Right ventricle myocardium superior (tissue), 1 donor: ENCODE data around the gene MLYCD. TPM values are rescaled to one million over a fixed set of nuclear protein-coding genes. Genes with fewer than 3 reads are reported as not detected.

Experiments
- ATAC-seq: fragments of 200-7000 bp; cut with Tn5 transposase; one replicate; pipeline ENCODE4 v1.9.1; 2020; ENCODE audit warnings: mild to moderate bottlenecking; ENCODE audit not compliant: poor library complexity
- DNase-seq: peaks from one replicate; pipeline ENCODE4 v3.0.0-alpha.2; 2020
- intact Hi-C: fragments of 100-400 bp; cut with DNase I; formaldehyde crosslinking; loops from one replicate; pipeline ENCODE4 v1.11.2; 2022
- long read RNA-seq: library from polyadenylated mRNA; unstranded; transcript quantifications from one replicate; pipeline ENCODE4 v2.0.0, GENCODE V29; 2021
- total RNA-seq: library from RNA; stranded (reverse); fragmentation: NEBNext Ultra II Directional; extraction: Animal tissue kit (Norgen Biotek cat#: 25700); gene quantifications from one replicate; pipeline ENCODE4 v1.2.1, GENCODE V29; 2021
- donor health status: DM: no; HTN: yes; CAD: no; lungs with severe emphysema.

Gene MLYCD
- total RNA-seq, result 49.3 TPM
- long read RNA-seq, full-length matches to known transcripts, result 1,281 of 1,354 reads
- long read RNA-seq, partial matches to known transcripts, result 32 of 1,354 reads
- long read RNA-seq, other reads (novel, unspliced or antisense), result 41 of 1,354 reads

GRCh38 chr16:83898463-83899271 lies at the start of gene MLYCD:
MLYCD (plus strand) TSS chr16:83899115; CDS start chr16:83899145, 30 bp downstream.
- ATAC-seq (peak; percentile 90), DNase-seq (peak; percentile 92)
- intact Hi-C loops, result no loop called here

DNA sequence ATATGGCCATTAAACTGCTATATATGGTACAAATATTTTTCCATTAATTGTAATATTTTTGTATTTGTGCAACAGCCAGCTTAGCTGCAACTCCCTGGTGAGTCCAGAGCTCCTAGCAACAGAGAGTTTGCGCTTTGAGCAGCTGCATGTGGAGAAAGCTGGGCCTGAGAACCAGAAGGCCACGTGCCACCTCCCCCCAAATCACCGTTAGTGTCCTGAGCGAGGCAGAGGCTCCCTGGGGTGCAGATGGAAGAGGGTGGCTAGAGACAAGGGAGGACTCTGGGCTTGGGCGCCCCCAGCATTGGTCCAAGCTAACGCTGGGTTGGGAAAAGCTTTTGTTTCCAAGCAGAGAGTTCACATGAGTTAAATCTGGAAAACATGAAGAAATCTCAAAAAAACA lies 49.5 kb upstream of the MLYCD start:
- intact Hi-C loops, result no loop called here
- DNase-seq (peak; percentile 57), ATAC-seq (peak; percentile 73)

DNA sequence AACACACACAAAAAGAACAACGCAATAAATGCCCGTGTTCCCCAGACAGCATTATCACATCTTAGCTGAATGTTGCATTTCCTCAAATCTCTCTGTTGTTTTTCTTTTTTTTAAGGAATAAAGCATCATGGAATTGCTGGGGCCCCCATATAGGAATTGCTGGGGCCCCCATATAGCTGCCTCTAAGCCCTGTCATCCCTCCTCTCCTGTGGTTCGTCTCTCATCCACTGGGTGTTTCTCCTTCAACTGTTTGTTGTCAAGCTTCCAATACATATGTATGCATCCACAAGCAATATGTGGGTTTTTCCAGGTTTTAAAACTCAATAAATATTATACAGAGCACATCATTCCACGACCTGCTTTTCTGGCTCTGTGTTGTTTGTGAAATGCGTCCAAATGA lies 48.0 kb upstream of the MLYCD start:
- intact Hi-C loops, result no loop called here
- DNase-seq (no peak), ATAC-seq (no peak)

DNA sequence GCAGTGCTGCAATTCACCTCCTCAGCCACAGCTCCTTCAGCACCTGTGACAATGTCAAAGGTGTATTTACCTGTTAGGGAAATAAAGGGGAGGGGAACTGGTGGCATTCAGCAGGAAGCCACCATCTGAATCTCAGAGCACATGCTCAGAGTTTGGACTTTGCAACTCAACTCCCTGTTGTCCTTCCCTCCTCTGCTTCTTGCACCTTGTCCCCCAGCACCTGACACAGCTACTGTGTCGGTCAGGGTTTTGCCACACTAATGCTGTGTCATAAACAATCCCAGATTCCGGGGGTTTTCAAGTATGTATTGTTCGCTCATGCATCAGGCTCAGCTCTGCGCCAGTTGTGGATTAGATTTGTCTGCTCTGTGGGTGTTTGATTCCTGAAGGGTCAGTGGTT lies 47.4 kb upstream of the MLYCD start:
- DNase-seq, result no peak
- no peak for ATAC-seq
- intact Hi-C loops, result no loop called here

DNA sequence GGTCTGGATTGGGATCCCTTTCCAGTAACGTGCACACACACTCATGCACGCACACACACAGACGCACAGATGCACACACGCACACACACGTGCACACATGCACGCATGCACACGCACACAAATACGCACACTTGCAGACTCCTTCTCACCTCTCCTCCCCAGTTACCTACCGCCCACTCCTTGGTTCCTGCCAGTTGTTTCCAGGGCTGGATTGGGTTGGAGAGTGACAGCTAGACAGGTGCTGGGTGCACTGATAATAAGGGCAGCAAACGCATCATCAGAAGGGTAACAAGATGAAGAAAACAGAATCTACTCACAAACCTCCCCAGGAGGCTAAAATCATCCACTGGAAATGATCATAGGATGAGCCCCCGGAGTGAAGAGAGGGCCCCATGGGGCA lies 46.1 kb upstream of the MLYCD start:
- no peak for ATAC-seq

GRCh38 chr16:83853834-83854233 lies 45.1 kb upstream of the MLYCD start:
- DNase-seq, result no peak
- intact Hi-C loops, result no loop called here
- ATAC-seq, result no peak

More for the DNA sequence above, 46.1 kb upstream of the MLYCD start:
- intact Hi-C loops, result no loop called here
- DNase-seq, result no peak

DNA sequence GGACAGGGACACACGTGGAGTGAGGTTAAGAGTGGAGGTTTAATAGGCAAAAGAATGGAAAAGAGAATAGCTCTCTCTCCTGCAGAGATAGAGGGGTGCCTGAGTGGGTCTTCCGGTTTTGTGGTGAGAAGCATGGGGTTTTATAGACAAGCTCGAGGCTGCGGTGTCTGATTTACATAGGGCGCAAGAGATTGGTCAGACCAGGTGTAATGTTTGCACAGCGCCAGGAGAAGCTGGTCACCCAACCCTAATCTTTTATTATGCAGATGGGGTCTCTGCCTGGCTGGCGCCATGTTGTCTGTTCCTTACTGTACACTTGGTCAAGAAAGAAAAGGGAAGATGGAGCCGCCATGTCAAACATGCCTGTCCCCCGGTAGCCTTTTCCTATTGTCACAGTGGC lies 44.5 kb upstream of the MLYCD start:
- ATAC-seq (no peak), DNase-seq (no peak)
- intact Hi-C loops, result no loop called here

DNA sequence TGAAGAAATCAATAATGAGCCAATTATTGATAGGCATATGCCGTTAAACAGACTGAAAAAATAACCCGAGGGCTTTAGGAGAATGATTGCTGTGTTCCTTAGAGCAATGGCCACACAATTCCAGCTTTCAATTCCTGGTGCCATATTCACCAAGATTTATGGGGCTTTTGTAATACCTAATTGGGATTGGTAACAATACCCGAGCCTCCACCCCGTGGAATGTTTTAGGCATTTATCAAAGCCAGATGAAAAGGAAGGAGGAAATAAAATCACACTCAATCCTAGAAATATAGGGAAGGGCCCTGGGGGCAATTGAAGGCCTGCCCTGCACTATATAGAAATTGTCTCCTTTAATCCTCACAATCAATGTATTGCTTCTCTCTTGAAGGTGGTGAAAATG lies 42.1 kb upstream of the MLYCD start:
- intact Hi-C loops, result no loop called here
- no peak for ATAC-seq

GRCh38 chr16:83859265-83859664 lies 39.6 kb upstream of the MLYCD start:
- DNase-seq (no peak), ATAC-seq (no peak)
- intact Hi-C loops, result no loop called here

More for the DNA sequence above, 42.1 kb upstream of the MLYCD start:
- no peak for DNase-seq

DNA sequence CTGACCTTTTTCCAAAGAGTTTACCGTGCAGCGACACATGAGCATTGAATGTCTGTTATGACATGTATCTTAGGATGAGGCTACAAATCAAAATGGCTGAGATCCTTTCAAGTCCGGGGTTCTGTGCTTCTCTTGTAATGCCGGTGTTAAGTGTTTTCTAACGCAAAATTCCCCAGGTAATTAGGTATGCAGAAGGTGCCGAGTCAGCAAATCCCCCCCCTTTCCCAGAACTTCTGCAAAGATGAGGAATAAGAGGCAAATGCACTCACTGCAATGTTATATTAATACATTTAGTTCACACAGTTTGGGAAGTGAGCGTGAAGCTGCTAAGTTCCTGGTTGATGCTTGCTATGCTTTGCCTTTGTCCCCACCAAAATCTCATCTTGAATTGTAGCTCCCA lies 36.3 kb upstream of the MLYCD start:
- DNase-seq (no peak), ATAC-seq (no peak)
- intact Hi-C loops, result no loop called here

GRCh38 chr16:83863682-83864081 lies 35.2 kb upstream of the MLYCD start:
- no peak for DNase-seq
- ATAC-seq, result no peak
- intact Hi-C loops, result no loop called here

DNA sequence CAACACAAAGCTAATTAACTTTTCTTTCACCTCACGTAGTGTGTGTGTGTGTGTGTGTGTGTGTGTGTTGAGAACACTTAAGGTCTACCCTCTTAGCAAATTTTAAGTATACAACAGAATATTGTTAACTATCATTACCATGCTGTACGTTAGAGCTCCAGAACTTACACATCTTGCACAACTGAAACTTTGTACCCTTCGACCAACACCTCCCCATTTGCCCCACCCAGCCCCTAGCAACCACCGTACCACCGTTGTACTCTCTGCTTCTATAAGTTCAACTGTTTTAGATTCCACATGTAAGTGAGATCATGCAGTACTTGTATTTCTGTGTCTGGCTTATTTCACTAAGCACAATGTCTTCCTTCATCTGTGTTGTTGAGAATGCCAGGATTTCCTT lies 28.1 kb upstream of the MLYCD start:
- DNase-seq (no peak), ATAC-seq (no peak)
- intact Hi-C loops, result no loop called here

DNA sequence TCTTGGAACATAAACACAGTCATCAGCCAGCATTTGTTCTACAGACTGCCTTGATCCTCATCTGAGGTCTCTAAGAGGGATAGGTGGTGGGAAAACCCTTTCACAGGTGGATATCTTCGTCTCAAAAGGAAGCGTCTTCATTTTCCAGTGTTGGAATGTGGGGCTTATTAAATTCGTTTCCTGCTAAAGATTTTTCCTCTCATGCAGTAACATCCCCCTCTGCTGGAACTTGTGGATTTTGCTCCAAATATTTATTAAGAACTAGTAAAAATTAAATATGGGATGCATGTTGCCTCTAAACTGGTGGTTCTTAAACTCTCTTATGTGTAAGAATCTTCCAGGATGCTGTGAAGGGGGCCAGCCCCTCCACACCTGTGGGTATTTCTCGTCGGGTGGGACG lies 20.1 kb upstream of the MLYCD start:
- ATAC-seq (no peak), DNase-seq (no peak)
- intact Hi-C loops, result loop anchor here (5.0 kb wide), 1 partner anchor 47 kb away; no protein-coding TSS in a partner anchor

- DNase-seq (no peak), ATAC-seq (peak; percentile 86)
- intact Hi-C loops, result no loop called here
Measured at GRCh38 chr16:83882163-83882885, 16.6 kb upstream of the MLYCD start.

GRCh38 chr16:83886199-83886971 lies 12.5 kb upstream of the MLYCD start:
- DNase-seq (no peak), ATAC-seq (no peak)
- intact Hi-C loops, result no loop called here

DNA sequence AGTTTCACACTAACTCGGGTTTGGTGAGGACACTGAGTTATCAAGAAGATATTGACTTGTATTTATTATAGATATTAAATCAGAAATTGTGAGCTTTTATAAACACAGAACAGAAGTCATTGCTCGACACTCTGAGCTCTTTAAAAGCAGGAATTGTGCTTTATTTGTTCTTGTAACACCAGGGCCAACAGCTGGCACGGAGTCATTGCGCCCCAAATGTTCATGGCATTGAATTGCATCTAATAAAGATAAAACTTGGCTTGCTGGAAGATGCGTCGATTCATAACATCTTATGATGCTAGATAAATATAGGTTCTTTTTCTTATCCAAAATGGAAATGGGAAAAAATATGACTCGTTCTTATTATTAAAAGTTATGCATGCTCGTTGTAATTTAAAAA lies 11.8 kb upstream of the MLYCD start:
- no peak for ATAC-seq
- DNase-seq, result no peak
- intact Hi-C loops, result no loop called here

GRCh38 chr16:83887564-83887963 lies 11.4 kb upstream of the MLYCD start:
- DNase-seq (no peak), ATAC-seq (no peak)
- intact Hi-C loops, result no loop called here

DNA sequence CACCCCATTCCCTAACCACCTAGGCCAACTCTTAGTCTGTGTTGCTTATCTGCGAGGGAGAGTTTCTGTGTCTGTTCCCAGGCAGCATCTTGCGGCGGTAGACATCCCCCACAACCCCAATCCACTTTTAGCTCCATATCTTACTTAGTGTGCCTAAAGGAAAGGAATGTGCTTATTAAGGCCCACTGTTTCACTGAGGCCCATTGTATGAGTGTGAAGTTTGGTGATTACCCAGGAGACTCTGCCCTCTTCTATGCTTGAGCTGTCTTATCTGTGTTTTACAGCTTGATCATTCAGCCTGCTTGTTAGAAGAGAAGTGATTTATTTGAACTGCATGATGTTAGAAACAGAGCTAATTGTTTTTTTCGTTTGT lies 10.3 kb upstream of the MLYCD start:
- intact Hi-C loops, result no loop called here
- ATAC-seq (peak; percentile 39), DNase-seq (no peak)

- no peak for ATAC-seq
- intact Hi-C loops, result no loop called here
- no peak for DNase-seq
Measured at GRCh38 chr16:83890359-83890758, 8.6 kb upstream of the MLYCD start.
